ENCODE data around the gene TESMIN.

Gene TESMIN

DNA sequence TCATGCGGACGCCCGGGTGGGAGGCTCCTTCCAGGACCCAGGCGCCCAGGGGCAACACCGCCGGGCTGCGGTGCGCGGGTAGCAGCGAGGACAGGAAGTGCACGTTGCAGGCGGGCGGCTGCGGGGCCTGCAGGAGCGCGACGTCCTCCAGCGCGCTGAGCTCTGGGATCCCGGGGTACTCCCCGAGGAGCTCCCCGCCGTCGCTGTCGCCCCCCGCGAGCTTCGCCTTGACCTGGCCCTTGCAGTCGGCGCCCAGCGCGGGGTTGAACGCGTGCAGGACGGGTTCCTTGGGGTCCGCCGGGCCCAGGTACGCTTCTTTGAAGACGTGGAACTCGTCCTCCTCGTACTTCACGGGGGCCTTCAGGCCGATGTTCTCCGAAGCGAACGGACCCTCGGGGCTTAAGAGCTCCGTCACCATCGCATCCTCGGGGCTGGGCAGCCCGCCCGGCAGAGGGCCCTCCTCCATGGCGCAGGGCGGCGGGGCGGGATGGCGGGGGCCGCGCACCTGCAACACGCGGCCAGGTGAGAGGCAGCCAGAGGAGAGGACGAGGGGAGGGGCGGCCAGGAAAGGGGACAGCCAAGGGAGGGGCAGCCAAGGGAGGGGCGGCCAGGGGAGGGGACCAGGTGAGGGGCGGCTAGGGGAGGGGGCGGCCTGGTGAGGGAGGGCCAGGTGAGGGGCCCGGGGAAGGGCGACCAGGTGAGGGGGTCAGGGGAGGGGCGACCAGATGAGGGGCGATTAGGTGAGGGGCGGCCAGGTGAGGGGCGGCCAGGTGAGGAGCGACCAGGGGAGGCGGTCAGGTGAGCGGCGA, 921 bp downstream of the TESMIN start:
- TF ChIP-seq POLR2AphosphoS5 (IDR thresholded peaks at IDR 0.05; ENCODE audit: low read depth, low read length) (no peak), POU2F2 (IDR thresholded peaks at IDR 0.05; ENCODE audit: low read depth, low read length) (no peak), PAX5 (IDR thresholded peaks at IDR 0.05; ENCODE audit: insufficient read depth, low read length, severe bottlenecking) (no peak), SPI1 (IDR thresholded peaks at IDR 0.05; ENCODE audit: low read depth, low read length) (no peak), POLR2A (IDR thresholded peaks at IDR 0.05; ENCODE audit: low read depth, low read length) (no peak), TAF1 (IDR thresholded peaks at IDR 0.05; ENCODE audit: low read depth, low read length) (no peak)
- FAIRE-seq = no peak
- no peak for DNase-seq (ENCODE audit: insufficient read length, low spot score)

DNA sequence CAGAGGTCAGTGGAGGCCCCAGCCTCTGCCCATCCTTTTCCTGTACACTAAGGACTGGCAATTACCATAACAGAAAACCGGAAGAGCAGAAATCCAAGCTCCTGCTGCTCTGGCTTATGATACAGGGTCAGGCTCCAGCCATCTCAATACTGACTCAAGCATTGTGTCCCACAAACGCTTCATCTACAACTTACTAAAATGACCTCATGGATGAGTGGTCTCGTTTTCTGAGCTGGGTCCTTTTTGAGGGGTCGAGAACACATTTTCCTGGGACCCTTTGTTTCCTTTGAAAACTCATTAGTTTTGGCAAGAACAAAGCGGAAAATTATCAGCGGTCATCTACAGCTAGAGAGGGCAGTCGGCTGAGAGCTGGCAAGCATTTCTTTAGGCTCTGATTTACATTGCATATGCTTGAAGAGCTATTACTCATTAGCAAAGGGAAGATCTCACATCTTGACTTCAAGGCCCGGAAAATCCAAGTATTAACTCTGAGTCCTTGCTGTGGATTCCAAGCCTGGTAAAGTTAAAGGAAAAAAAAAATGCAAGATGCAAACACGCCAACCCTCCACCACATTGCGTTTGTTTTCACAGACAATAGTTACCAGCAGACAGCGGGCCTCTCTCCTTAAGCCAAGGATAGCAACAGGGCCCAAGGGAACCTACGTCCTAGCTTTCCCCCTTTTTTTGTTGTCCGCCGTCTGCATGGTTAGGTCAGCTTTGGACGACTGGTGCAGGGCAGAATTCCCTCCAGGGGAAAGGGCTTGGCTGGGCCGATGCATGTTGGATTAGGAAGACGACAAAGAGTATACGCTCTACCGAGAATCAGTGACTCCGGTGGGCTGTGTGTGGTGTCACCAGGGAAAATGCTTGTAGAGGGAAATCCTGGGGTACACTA, 1.8 kb downstream of the TESMIN start:
- TF ChIP-seq POU2F2 (IDR thresholded peaks at IDR 0.05; ENCODE audit: low read depth, low read length) (no peak), SPI1 (IDR thresholded peaks at IDR 0.05; ENCODE audit: low read depth, low read length) (no peak), PAX5 (IDR thresholded peaks at IDR 0.05; ENCODE audit: insufficient read depth, low read length, severe bottlenecking) (no peak), TAF1 (IDR thresholded peaks at IDR 0.05; ENCODE audit: low read depth, low read length) (no peak), POLR2AphosphoS5 (IDR thresholded peaks at IDR 0.05; ENCODE audit: low read depth, low read length) (no peak), POLR2A (IDR thresholded peaks at IDR 0.05; ENCODE audit: low read depth, low read length) (no peak)
- DNase-seq (ENCODE audit: insufficient read length, low spot score) (no peak), FAIRE-seq (no peak)

- TF ChIP-seq TAF1 (IDR thresholded peaks at IDR 0.05; ENCODE audit: low read depth, low read length) (no peak), SPI1 (IDR thresholded peaks at IDR 0.05; ENCODE audit: low read depth, low read length) (no peak), POLR2A (IDR thresholded peaks at IDR 0.05; ENCODE audit: low read depth, low read length) (no peak), POU2F2 (IDR thresholded peaks at IDR 0.05; ENCODE audit: low read depth, low read length) (no peak), PAX5 (IDR thresholded peaks at IDR 0.05; ENCODE audit: insufficient read depth, low read length, severe bottlenecking) (no peak), POLR2AphosphoS5 (IDR thresholded peaks at IDR 0.05; ENCODE audit: low read depth, low read length) (no peak)
- DNase-seq (ENCODE audit: insufficient read length, low spot score) = no peak
- no peak for FAIRE-seq
Observed at GRCh38 chr11:68748061-68748460, 3.3 kb downstream of the TESMIN start.

- TF ChIP-seq POLR2A (IDR thresholded peaks at IDR 0.05; ENCODE audit: low read depth, low read length) (no peak), TAF1 (IDR thresholded peaks at IDR 0.05; ENCODE audit: low read depth, low read length) (no peak), SPI1 (IDR thresholded peaks at IDR 0.05; ENCODE audit: low read depth, low read length) (no peak), POU2F2 (IDR thresholded peaks at IDR 0.05; ENCODE audit: low read depth, low read length) (no peak), POLR2AphosphoS5 (IDR thresholded peaks at IDR 0.05; ENCODE audit: low read depth, low read length) (no peak), PAX5 (IDR thresholded peaks at IDR 0.05; ENCODE audit: insufficient read depth, low read length, severe bottlenecking) (no peak)
- FAIRE-seq (no peak), DNase-seq (ENCODE audit: insufficient read length, low spot score) (no peak)
Observed at GRCh38 chr11:68743539-68743938, 7.8 kb downstream of the TESMIN start.

GRCh38 chr11:68741463-68741862, 9.9 kb downstream of the TESMIN start:
- FAIRE-seq (no peak), DNase-seq (ENCODE audit: insufficient read length, low spot score) (no peak)
- TF ChIP-seq SPI1 (IDR thresholded peaks at IDR 0.05; ENCODE audit: low read depth, low read length) (no peak), PAX5 (IDR thresholded peaks at IDR 0.05; ENCODE audit: insufficient read depth, low read length, severe bottlenecking) (no peak), POU2F2 (IDR thresholded peaks at IDR 0.05; ENCODE audit: low read depth, low read length) (no peak), TAF1 (IDR thresholded peaks at IDR 0.05; ENCODE audit: low read depth, low read length) (no peak), POLR2A (IDR thresholded peaks at IDR 0.05; ENCODE audit: low read depth, low read length) (no peak), POLR2AphosphoS5 (IDR thresholded peaks at IDR 0.05; ENCODE audit: low read depth, low read length) (no peak)

- FAIRE-seq (no peak), DNase-seq (ENCODE audit: insufficient read length, low spot score) (no peak)
- TF ChIP-seq TAF1 (IDR thresholded peaks at IDR 0.05; ENCODE audit: low read depth, low read length) (no peak), POU2F2 (IDR thresholded peaks at IDR 0.05; ENCODE audit: low read depth, low read length) (no peak), POLR2AphosphoS5 (IDR thresholded peaks at IDR 0.05; ENCODE audit: low read depth, low read length) (no peak), SPI1 (IDR thresholded peaks at IDR 0.05; ENCODE audit: low read depth, low read length) (no peak), PAX5 (IDR thresholded peaks at IDR 0.05; ENCODE audit: insufficient read depth, low read length, severe bottlenecking) (no peak), POLR2A (IDR thresholded peaks at IDR 0.05; ENCODE audit: low read depth, low read length) (no peak)
Observed at GRCh38 chr11:68735646-68736045, 15.7 kb downstream of the TESMIN start.

DNA sequence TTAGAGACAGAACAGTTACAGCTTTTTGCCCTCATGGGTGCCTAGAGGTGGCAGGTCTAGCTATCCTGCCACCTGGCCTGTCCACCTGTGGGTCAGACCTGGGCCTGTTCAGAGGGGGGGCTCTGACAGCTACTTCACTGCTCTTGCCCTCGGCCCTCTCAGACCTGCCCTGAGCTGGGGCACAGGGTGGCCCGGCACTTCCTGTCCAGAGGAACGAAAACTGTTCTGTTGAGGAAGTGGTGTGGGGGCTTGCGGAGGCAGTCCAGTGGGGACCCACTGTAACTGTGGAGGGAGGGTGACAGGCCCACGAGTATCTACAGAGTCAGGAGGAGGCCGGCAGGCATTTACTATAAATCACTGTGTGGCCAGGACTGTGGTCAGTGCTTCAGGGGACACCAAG, 16.2 kb downstream of the TESMIN start:
- no peak for FAIRE-seq
- no peak for TF ChIP-seq SPI1 (IDR thresholded peaks at IDR 0.05; ENCODE audit: low read depth, low read length)
- TF ChIP-seq POLR2A (IDR thresholded peaks at IDR 0.05; ENCODE audit: low read depth, low read length) = no peak
- no peak for TF ChIP-seq POU2F2 (IDR thresholded peaks at IDR 0.05; ENCODE audit: low read depth, low read length)
- TF ChIP-seq TAF1 (IDR thresholded peaks at IDR 0.05; ENCODE audit: low read depth, low read length) = no peak

DNA sequence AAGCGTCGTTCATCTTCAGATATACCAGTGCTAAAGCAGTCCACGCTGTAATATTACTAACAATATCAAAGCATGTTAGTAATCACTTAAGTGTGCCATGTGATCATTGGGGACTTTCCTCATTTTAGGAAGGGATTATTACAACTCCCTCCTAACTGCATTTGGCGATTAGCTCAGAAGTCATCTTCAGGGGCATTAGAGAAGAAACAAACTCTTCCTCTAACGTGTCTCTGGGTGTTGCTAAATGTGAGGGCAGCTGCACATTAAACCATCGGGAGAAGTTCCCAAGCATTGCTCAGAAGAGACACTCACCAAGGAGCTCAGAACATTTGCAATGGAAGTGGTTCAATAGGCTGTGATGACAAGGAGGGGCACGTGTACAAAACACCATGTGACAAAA, 17.2 kb downstream of the TESMIN start:
- DNase-seq (ENCODE audit: insufficient read length, low spot score) = no peak
- FAIRE-seq = no peak

More for the DNA sequence above, 16.2 kb downstream of the TESMIN start:
- DNase-seq (ENCODE audit: insufficient read length, low spot score) = no peak

DNA sequence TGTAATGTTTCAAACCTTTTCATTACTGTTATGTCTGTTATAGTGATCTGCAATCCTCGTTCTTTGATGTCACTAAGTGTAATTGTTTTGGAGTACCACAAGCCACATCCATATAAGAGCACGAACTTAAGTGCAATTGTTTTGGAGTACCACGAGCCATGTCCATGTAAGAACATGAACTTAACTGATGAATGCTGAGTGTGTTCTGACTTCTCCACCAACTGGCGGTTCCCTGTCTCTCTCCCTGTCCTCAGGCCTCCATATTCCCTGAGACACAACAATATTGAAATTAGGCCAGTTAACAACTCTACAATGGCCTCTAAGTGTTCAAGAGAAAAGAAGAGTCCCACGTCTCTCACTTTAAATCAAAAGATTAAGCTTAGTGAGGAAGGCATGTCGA, 23.5 kb downstream of the TESMIN start:
- no peak for FAIRE-seq
- no peak for TF ChIP-seq POLR2A (IDR thresholded peaks at IDR 0.05; ENCODE audit: low read depth, low read length)
- DNase-seq (ENCODE audit: insufficient read length, low spot score) = no peak

More for the DNA sequence above, 17.2 kb downstream of the TESMIN start:
- no peak for TF ChIP-seq SPI1 (IDR thresholded peaks at IDR 0.05; ENCODE audit: low read depth, low read length)
- no peak for TF ChIP-seq TAF1 (IDR thresholded peaks at IDR 0.05; ENCODE audit: low read depth, low read length)
- no peak for TF ChIP-seq POU2F2 (IDR thresholded peaks at IDR 0.05; ENCODE audit: low read depth, low read length)
- no peak for TF ChIP-seq POLR2A (IDR thresholded peaks at IDR 0.05; ENCODE audit: low read depth, low read length)
- TF ChIP-seq PAX5 (IDR thresholded peaks at IDR 0.05; ENCODE audit: insufficient read depth, low read length, severe bottlenecking) = no peak
- TF ChIP-seq POLR2AphosphoS5 (IDR thresholded peaks at IDR 0.05; ENCODE audit: low read depth, low read length) = no peak
